Trophoblast cell (in vitro differentiated cells and primary cell): ENCODE measurements around the gene MBD3L3.

Source experiments
- DNase-seq, 2 donors: peaks; one replicate each; pipeline ENCODE4 v3.0.0-alpha.2; 2016
- H2AFZ ChIP-seq: 2 replicates; pipeline ENCODE4 v1.6.1; 2013; ENCODE audit warnings: low read length, moderate library complexity, mild to moderate bottlenecking; ENCODE audit not compliant: insufficient read depth, poor library complexity
- H2AK5ac ChIP-seq: 2 replicates; pipeline ENCODE4 v1.6.1; 2013; ENCODE audit warnings: mild to moderate bottlenecking, low read length
- H2BK120ac ChIP-seq: 2 replicates; pipeline ENCODE4 v1.6.1; 2013; ENCODE audit warnings: low read length, mild to moderate bottlenecking, moderate library complexity; ENCODE audit not compliant: insufficient read depth, poor library complexity
- H2BK12ac ChIP-seq: 2 replicates; pipeline ENCODE4 v1.6.1; 2013; ENCODE audit warnings: mild to moderate bottlenecking, low read length, moderate library complexity
- H2BK5ac ChIP-seq: 2 replicates; pipeline ENCODE4 v1.6.1; 2013; ENCODE audit warnings: low read length, low read depth, moderate library complexity, mild to moderate bottlenecking; ENCODE audit not compliant: poor library complexity
- H3K14ac ChIP-seq: 2 replicates; pipeline ENCODE4 v1.6.1; 2013; ENCODE audit warnings: mild to moderate bottlenecking, low read length
- H3K18ac ChIP-seq: 2 replicates; pipeline ENCODE4 v1.6.1; 2013; ENCODE audit warnings: mild to moderate bottlenecking, low read length
- H3K23ac ChIP-seq: 2 replicates; pipeline ENCODE4 v1.6.1; 2013; ENCODE audit warnings: low read length
- H3K27ac ChIP-seq: 2 replicates; pipeline ENCODE4 v1.5.1; 2013; ENCODE audit warnings: low read depth, mild to moderate bottlenecking, inconsistent platforms, low read length, moderate library complexity
- H3K27me3 ChIP-seq: 2 replicates; pipeline ENCODE4 v1.6.1; 2013; ENCODE audit warnings: inconsistent platforms, mild to moderate bottlenecking, low read length, moderate library complexity; ENCODE audit not compliant: insufficient read depth
- H3K36me3 ChIP-seq, 2 experiments: 1 replicate in 1 of 2; 2 replicates in 1 of 2; pipeline ENCODE4 v1.6.1; 2013; ENCODE audit warnings: low read length in 2 of 2, mild to moderate bottlenecking in 2 of 2, moderate library complexity in 1 of 2; ENCODE audit not compliant: insufficient read depth in 2 of 2, control insufficient read depth in 1 of 2
- H3K4ac ChIP-seq: 2 replicates; pipeline ENCODE4 v1.6.1; 2013; ENCODE audit warnings: low read depth, mild to moderate bottlenecking, low read length, moderate library complexity
- H3K4me1 ChIP-seq, 2 experiments: 1 replicate in 1 of 2; 2 replicates in 1 of 2; pipeline ENCODE4 v1.6.1; 2013; ENCODE audit warnings: low read length in 2 of 2, mild to moderate bottlenecking in 2 of 2, moderate library complexity in 1 of 2; ENCODE audit not compliant: insufficient read depth in 2 of 2, control insufficient read depth in 1 of 2
- H3K4me2 ChIP-seq: 2 replicates; pipeline ENCODE4 v1.6.1; 2013; ENCODE audit warnings: inconsistent platforms, mild to moderate bottlenecking, low read length, moderate library complexity
- H3K4me3 ChIP-seq: 2 replicates; pipeline ENCODE4 v1.5.1; 2013; ENCODE audit warnings: mild to moderate bottlenecking, low read depth, low read length, inconsistent platforms
- H3K79me1 ChIP-seq: one replicate; pipeline ENCODE4 v1.6.1; 2013; ENCODE audit warnings: low read length
- H3K79me2 ChIP-seq: 2 replicates; pipeline ENCODE4 v1.6.1; 2013; ENCODE audit warnings: low read length, mild to moderate bottlenecking; ENCODE audit not compliant: control insufficient read depth, insufficient read depth, poor library complexity
- H3K9ac ChIP-seq: 2 replicates; pipeline ENCODE4 v1.6.1; 2013; ENCODE audit warnings: mild to moderate bottlenecking, low read length
- H3K9me3 ChIP-seq: 2 replicates; pipeline ENCODE4 v1.6.1; 2013; ENCODE audit warnings: low read depth, mild to moderate bottlenecking, control low read depth, inconsistent platforms, low read length; ENCODE audit not compliant: insufficient read depth
- H4K12ac ChIP-seq: 2 replicates; pipeline ENCODE4 v1.6.1; 2013; ENCODE audit warnings: low read depth, mild to moderate bottlenecking, low read length, moderate library complexity
- H4K8ac ChIP-seq: 2 replicates; pipeline ENCODE4 v1.6.1; 2013; ENCODE audit warnings: low read depth, mild to moderate bottlenecking, low read length, moderate library complexity
- H4K91ac ChIP-seq: one replicate; pipeline ENCODE4 v1.6.1; 2013; ENCODE audit warnings: low read depth, mild to moderate bottlenecking, low read length, moderate library complexity
- WGBS: extraction: QIAGEN DNeasy Blood & Tissue Kit; methylation state at CpG from one replicate; pipeline ENCODE4 v1.1.7; 2013; ENCODE audit warnings: missing lambda C conversion rate; ENCODE audit not compliant: insufficient read length, insufficient coverage; ENCODE audit errors: extremely low coverage; 5-methylcytosine and 5-hydroxymethylcytosine counted together

Gene MBD3L3

GRCh38 chr19:7083076-7083956, 24.8 kb upstream of the MBD3L3 start:
- Histone ChIP-seq H4K91ac (no peak overlapping the region), H3K23ac (no peak overlapping the region), H3K36me3 (peaks cover 33 to 54% of the 10 kb centered on the region in 2 experiments), H2AK5ac (no peak overlapping the region), H3K27ac (no peak overlapping the region), H2BK5ac (no peak overlapping the region), H3K79me1 (no peaks in the 10 kb centered on the region), H3K9ac (no peak overlapping the region), H3K4me1 (no peaks in the 10 kb centered on the region), H2AFZ (no peak overlapping the region), H3K27me3 (peaks cover 2% of the 10 kb centered on the region), H3K79me2 (no peaks in the 10 kb centered on the region), H3K18ac (no peak overlapping the region), H3K9me3 (peaks cover 45% of the 10 kb centered on the region), H2BK120ac (no peak overlapping the region), H3K4me3 (no peak overlapping the region), H3K4ac (no peak overlapping the region), H3K14ac (no peak overlapping the region), H4K8ac (no peak overlapping the region), H4K12ac (no peak overlapping the region), H3K4me2 (no peak overlapping the region), H2BK12ac (no peak overlapping the region)
- DNase-seq = no peak
- WGBS = no CpG with 5 or more reads among the region's 15 CpGs

- Histone ChIP-seq H4K8ac (no peak overlapping the region), H3K36me3 (peaks cover 52 to 75% of the 10 kb centered on the region in 2 experiments), H3K9ac (no peak overlapping the region), H4K91ac (no peak overlapping the region), H3K4me2 (no peak overlapping the region), H3K4me3 (no peak overlapping the region), H4K12ac (no peak overlapping the region), H3K27ac (no peak overlapping the region), H3K23ac (no peak overlapping the region), H3K79me2 (no peaks in the 10 kb centered on the region), H2AK5ac (no peak overlapping the region), H3K9me3 (peaks cover 35% of the 10 kb centered on the region), H3K14ac (no peak overlapping the region), H3K4ac (no peak overlapping the region), H3K18ac (no peak overlapping the region), H3K79me1 (peaks cover 4% of the 10 kb centered on the region), H2AFZ (no peak overlapping the region), H3K27me3 (no peaks in the 10 kb centered on the region), H3K4me1 (peaks cover 5% of the 10 kb centered on the region in 2 experiments), H2BK5ac (no peak overlapping the region), H2BK120ac (no peak overlapping the region), H2BK12ac (no peak overlapping the region)
- DNase-seq = no peak
- no CpG with 5 or more reads among the region's 2 CpGs for WGBS
Observed at GRCh38 chr19:7078008-7078407, 19.5 kb upstream of the MBD3L3 start.

GRCh38 chr19:7076151-7076550, 17.7 kb upstream of the MBD3L3 start:
- Histone ChIP-seq H4K12ac (no peak overlapping the region), H3K18ac (no peak overlapping the region), H3K4ac (no peak overlapping the region), H3K4me3 (no peak overlapping the region), H3K9ac (no peak overlapping the region), H3K14ac (no peak overlapping the region), H2BK12ac (no peak overlapping the region), H3K4me2 (no peak overlapping the region), H2AK5ac (no peak overlapping the region), H3K36me3 (peaks cover 52 to 70% of the 10 kb centered on the region in 2 experiments), H2BK120ac (no peak overlapping the region), H4K8ac (no peak overlapping the region), H3K79me1 (peaks cover 4% of the 10 kb centered on the region), H2BK5ac (no peak overlapping the region), H3K9me3 (peaks cover 27% of the 10 kb centered on the region), H4K91ac (no peak overlapping the region), H3K27ac (no peak overlapping the region), H3K4me1 (peaks cover 5% of the 10 kb centered on the region in 2 experiments), H3K79me2 (no peaks in the 10 kb centered on the region), H3K23ac (no peak overlapping the region), H2AFZ (no peak overlapping the region), H3K27me3 (no peaks in the 10 kb centered on the region)
- no peak for DNase-seq
- no CpG with 5 or more reads among the region's 6 CpGs for whole genome bisulfite sequencing

GRCh38 chr19:7074705-7075282, 16.3 kb upstream of the MBD3L3 start:
- WGBS = no CpG with 5 or more reads among the region's 29 CpGs
- no peak overlapping the region for H2AFZ ChIP-seq
- H3K4me2 ChIP-seq = no peak overlapping the region
- no peaks in the 10 kb centered on the region for H3K27me3 ChIP-seq
- peaks cover under 1% of the 10 kb centered on the region for H3K79me2 ChIP-seq
- peak overlapping the region; percentile 55 for H4K8ac ChIP-seq
- peaks cover 5 to 8% of the 10 kb centered on the region in 2 experiments for H3K4me1 ChIP-seq
- peak overlapping the region; percentile 72 for H4K91ac ChIP-seq
- H2AK5ac ChIP-seq = no peak overlapping the region
- H3K9ac ChIP-seq = no peak overlapping the region
- no peak for DNase-seq
- H4K12ac ChIP-seq = no peak overlapping the region
- no peak overlapping the region for H3K27ac ChIP-seq
- no peak overlapping the region for H2BK12ac ChIP-seq
- H3K23ac ChIP-seq = no peak overlapping the region
- H2BK120ac ChIP-seq = no peak overlapping the region
- peaks cover 45 to 57% of the 10 kb centered on the region in 2 experiments for H3K36me3 ChIP-seq
- H3K79me1 ChIP-seq = peaks cover 4% of the 10 kb centered on the region
- H3K4ac ChIP-seq = no peak overlapping the region
- peak overlapping the region; percentile 0 for H3K18ac ChIP-seq
- H3K14ac ChIP-seq = peak overlapping the region; percentile 46
- peaks cover 15% of the 10 kb centered on the region for H3K9me3 ChIP-seq
- H3K4me3 ChIP-seq = peak overlapping the region; percentile 4
- no peak overlapping the region for H2BK5ac ChIP-seq
